Tibial nerve (tissue), 4 donors: ENCODE measurements around the gene FBL. TPM values are rescaled to one million over a fixed set of nuclear protein-coding genes. Genes with fewer than 3 reads are reported as not detected.

Experiments used
- DNase-seq, 2 donors: peaks; one replicate each; pipeline ENCODE4 v3.0.0-alpha.2; 2019; ENCODE audit warnings: low spot score in 2 of 2
- H3K27ac ChIP-seq, 4 donors: fragments of 200-600 bp; sonication (generic) in 3 of 4; one replicate each; pipeline ENCODE4 v1.5.1; 2017 to 2019; ENCODE audit warnings: mild to moderate bottlenecking in 1 of 4
- H3K27me3 ChIP-seq, 2 donors: fragments of 200-600 bp; sonication (generic) in 1 of 2; one replicate each; pipeline versions ENCODE4 v1.5.1 to v1.6.0; 2017 to 2019
- H3K36me3 ChIP-seq, 3 donors: fragments of 200-600 bp; sonication (generic); one replicate each; pipeline ENCODE4 v1.5.1; 2018 to 2019
- H3K4me1 ChIP-seq, 4 donors: fragments of 200-600 bp; sonication (generic) in 3 of 4; one replicate each; pipeline ENCODE4 v1.5.1; 2017 to 2019
- H3K4me3 ChIP-seq, 4 donors: fragments of 200-600 bp; sonication (generic) in 3 of 4; one replicate each; pipeline ENCODE4 v1.5.1; 2017 to 2019; ENCODE audit warnings: mild to moderate bottlenecking in 1 of 4, moderate library complexity in 1 of 4
- H3K9me3 ChIP-seq, 4 donors: fragments of 200-600 bp; sonication (generic) in 3 of 4; one replicate each; pipeline ENCODE4 v1.5.1; 2017 to 2019
- CTCF ChIP-seq, 5 experiments: fragments of 200-600 bp in 3 of 5; fragments of 450-650 bp in 2 of 5; sonication (generic) in 3 of 5; IDR thresholded peaks; one replicate each; pipeline ENCODE4 v1.5.1; 2016 to 2019; ENCODE audit warnings: antibody characterized with exemption in 5 of 5, mild to moderate bottlenecking in 3 of 5, moderate library complexity in 2 of 5
- EP300 ChIP-seq, 2 donors: sonication (generic); formaldehyde crosslinking; IDR thresholded peaks; one replicate each; pipeline ENCODE4 v1.6.1; 2017; ENCODE audit warnings: antibody characterized with exemption in 2 of 2, mild to moderate bottlenecking in 1 of 2
- POLR2A ChIP-seq, 2 donors: fragments of 450-650 bp; IDR thresholded peaks; one replicate each; pipeline ENCODE4 v1.6.1; 2017; ENCODE audit warnings: antibody characterized with exemption in 2 of 2, mild to moderate bottlenecking in 2 of 2, moderate library complexity in 2 of 2
- WGBS, 2 donors: methylation state at CpG; one replicate each; pipeline ENCODE4 v1.1.5; 2018; 5-methylcytosine and 5-hydroxymethylcytosine counted together
- total RNA-seq, 4 donors: library from RNA; depleted of rRNA; stranded (reverse); fragments of >200 nt; gene quantifications; one replicate each; pipeline ENCODE4 v1.1.0, GENCODE V29; 2016

FBL gene
- total RNA-seq, 4 donors from 2014 or later, result 170 to 204 (median 177) TPM

- WGBS, 2 donors, result 83% methylated on average over 6 of the region's 6 CpGs
- Histone ChIP-seq H3K4me3 (no peak overlapping the region), H3K27me3 (no peaks in the 10 kb centered on the region), H3K36me3 (no peaks in the 10 kb centered on the region), H3K4me1 (peaks cover 0 to 42% (median 22%) of the 10 kb centered on the region in 4 donors), H3K27ac (no peak overlapping the region), H3K9me3 (no peaks in the 10 kb centered on the region)
- no peak for TF ChIP-seq POLR2A (IDR thresholded peaks at IDR 0.05)
- no peak for DNase-seq
Observed at GRCh38 chr19:39847525-39847924, 1.3 kb upstream of the FBL start.

- H3K4me1 ChIP-seq, result peaks cover 0 to 47% (median 23%) of the 10 kb centered on the region in 4 donors
- 48 to 50% methylated on average over 12 of the region's 12 CpGs for WGBS, 2 donors
- no peak for TF ChIP-seq POLR2A (IDR thresholded peaks at IDR 0.05)
- no peak for TF ChIP-seq CTCF (IDR thresholded peaks at IDR 0.05)
- TF ChIP-seq EP300 (IDR thresholded peaks at IDR 0.05), result no peak
Observed at GRCh38 chr19:39846678-39847486, 703 bp upstream of the FBL start.

GRCh38 chr19:39845584-39845932 is 621 bp downstream of the FBL start:
- no peak for DNase-seq
- H3K4me3 ChIP-seq, result peak overlapping the region; percentile 56 to 93 (median 82)
- TF ChIP-seq CTCF (IDR thresholded peaks at IDR 0.05), result no peak
- no peak for TF ChIP-seq POLR2A (IDR thresholded peaks at IDR 0.05)
- TF ChIP-seq EP300 (IDR thresholded peaks at IDR 0.05), result no peak
- peaks cover 0 to 52% (median 23%) of the 10 kb centered on the region in 4 donors for H3K4me1 ChIP-seq
- WGBS, 2 donors, result 2 to 4% methylated on average over 17 of the region's 17 CpGs
- no peaks in the 10 kb centered on the region for H3K9me3 ChIP-seq
- peaks cover 0 to 1% (median 0%) of the 10 kb centered on the region in 3 donors for H3K36me3 ChIP-seq
- H3K27ac ChIP-seq, result peak overlapping the region; percentile 87 to 97 (median 90)
- H3K27me3 ChIP-seq, result no peaks in the 10 kb centered on the region

More at GRCh38 chr19:39846678-39847486, 703 bp upstream of the FBL start:
- Histone ChIP-seq H3K4me3 (peak overlapping the region; percentile 56 to 93 (median 82)), H3K9me3 (no peaks in the 10 kb centered on the region), H3K27me3 (no peaks in the 10 kb centered on the region), H3K36me3 (no peaks in the 10 kb centered on the region), H3K27ac (peak overlapping the region; percentile 87 to 97 (median 90))
- no peak for DNase-seq

- DNase-seq, result no peak
- H3K36me3 ChIP-seq, result peaks cover 0 to 5% (median 0%) of the 10 kb centered on the region in 3 donors
- peak overlapping the region in 2 of 4 donors; percentile 89 to 90 for H3K27ac ChIP-seq
- WGBS, 2 donors, result 24 to 40% methylated on average over 5 of the region's 5 CpGs
- TF ChIP-seq POLR2A (IDR thresholded peaks at IDR 0.05), result no peak
- H3K4me3 ChIP-seq, result peak overlapping the region; percentile 56 to 93 (median 82)
- peaks cover 0 to 52% (median 23%) of the 10 kb centered on the region in 4 donors for H3K4me1 ChIP-seq
- H3K9me3 ChIP-seq, result no peaks in the 10 kb centered on the region
- H3K27me3 ChIP-seq, result no peaks in the 10 kb centered on the region
Observed at GRCh38 chr19:39845172-39845571, 1.0 kb downstream of the FBL start.

GRCh38 chr19:39843919-39844793 is 2.0 kb downstream of the FBL start:
- Histone ChIP-seq H3K9me3 (no peaks in the 10 kb centered on the region), H3K36me3 (peaks cover 0 to 15% (median 8%) of the 10 kb centered on the region in 3 donors), H3K4me1 (peaks cover 0 to 52% (median 23%) of the 10 kb centered on the region in 4 donors), H3K27ac (peak overlapping the region in 1 of 4 donors; percentile 25), H3K27me3 (no peaks in the 10 kb centered on the region), H3K4me3 (no peak overlapping the region)
- peak; percentile 40 to 53 (median 49) for TF ChIP-seq CTCF (IDR thresholded peaks at IDR 0.05)
- TF ChIP-seq POLR2A (IDR thresholded peaks at IDR 0.05), result no peak
- TF ChIP-seq EP300 (IDR thresholded peaks at IDR 0.05), result no peak
- DNase-seq, result peak in 1 of 2 donors; percentile 71
- WGBS, 2 donors, result 54 to 55% methylated on average over 4 of the region's 4 CpGs
